DND-41 (cell line): ENCODE results near the gene ADNP.

Experiments used
- CTCF ChIP-seq: IDR thresholded peaks from 2 replicates; pipeline ENCODE4 v1.5.1; 2012; ENCODE audit warnings: borderline replicate concordance, low read length, moderate library complexity, mild to moderate bottlenecking; ENCODE audit not compliant: poor library complexity, severe bottlenecking; ENCODE audit errors: extremely low read depth
- EZH2 ChIP-seq: IDR thresholded peaks from 3 replicates; pipeline ENCODE4 v1.6.1; 2012; ENCODE audit warnings: borderline replicate concordance, low read depth, mild to moderate bottlenecking, moderate library complexity, low read length, inconsistent platforms; ENCODE audit not compliant: severe bottlenecking

- TF ChIP-seq CTCF: no peak
- no peak for TF ChIP-seq EZH2
Observed at GRCh38 chr20:50855498-50856474, 75.5 kb downstream of the ADNP start.
